ENCODE results near the gene NECTIN3.

NECTIN3 gene

DNA sequence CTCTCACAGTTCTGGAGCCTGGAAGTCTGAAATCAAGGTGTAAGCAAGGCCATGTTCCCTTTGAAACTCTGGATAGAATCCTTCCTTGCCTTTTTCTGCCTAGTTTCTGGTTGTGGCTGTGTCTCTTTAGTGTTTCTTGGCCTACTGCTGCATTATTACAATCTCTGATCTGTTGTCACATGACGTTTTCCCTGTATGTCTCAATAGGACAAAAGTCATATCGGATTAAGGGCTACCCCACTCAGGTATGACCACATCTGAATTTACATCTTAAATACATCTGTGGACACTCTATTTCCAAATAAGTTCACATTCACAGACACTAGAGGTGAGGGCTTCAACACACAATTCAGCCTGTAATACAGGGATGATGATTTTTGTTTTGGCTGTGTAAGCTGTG is 13.3 kb downstream of the NECTIN3 start:
- no peak for DNase-seq (ENCODE audit: low read depth in 2 of 2)

DNA sequence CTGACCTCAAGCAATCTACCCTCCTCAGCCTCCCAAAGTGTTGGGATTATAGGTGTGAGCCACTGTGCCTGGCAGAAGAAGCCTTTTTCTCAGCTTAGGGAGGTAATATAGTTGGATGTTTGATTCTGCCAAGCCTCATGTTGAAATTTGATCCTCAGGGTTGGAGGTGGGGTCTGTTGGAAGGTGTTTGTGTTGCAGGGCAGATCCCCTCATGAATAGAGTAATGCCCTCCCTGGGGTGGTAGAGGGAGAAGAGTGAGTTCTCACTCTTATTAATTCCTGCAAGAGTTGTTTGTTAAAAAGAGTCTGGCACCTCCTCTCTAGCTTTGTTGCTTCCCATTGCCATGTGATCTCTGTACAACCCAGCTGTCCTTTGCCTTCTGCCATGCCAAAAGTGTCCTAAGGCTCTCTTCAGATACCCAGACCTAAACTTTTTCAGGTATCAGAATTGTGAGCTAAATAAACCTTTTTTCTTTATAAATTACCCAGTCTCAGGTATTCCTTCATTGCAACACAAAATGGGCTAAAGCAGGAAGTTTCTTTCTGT is 16.4 kb downstream of the NECTIN3 start:
- no peak for DNase-seq (ENCODE audit: low read depth in 2 of 2)

DNA sequence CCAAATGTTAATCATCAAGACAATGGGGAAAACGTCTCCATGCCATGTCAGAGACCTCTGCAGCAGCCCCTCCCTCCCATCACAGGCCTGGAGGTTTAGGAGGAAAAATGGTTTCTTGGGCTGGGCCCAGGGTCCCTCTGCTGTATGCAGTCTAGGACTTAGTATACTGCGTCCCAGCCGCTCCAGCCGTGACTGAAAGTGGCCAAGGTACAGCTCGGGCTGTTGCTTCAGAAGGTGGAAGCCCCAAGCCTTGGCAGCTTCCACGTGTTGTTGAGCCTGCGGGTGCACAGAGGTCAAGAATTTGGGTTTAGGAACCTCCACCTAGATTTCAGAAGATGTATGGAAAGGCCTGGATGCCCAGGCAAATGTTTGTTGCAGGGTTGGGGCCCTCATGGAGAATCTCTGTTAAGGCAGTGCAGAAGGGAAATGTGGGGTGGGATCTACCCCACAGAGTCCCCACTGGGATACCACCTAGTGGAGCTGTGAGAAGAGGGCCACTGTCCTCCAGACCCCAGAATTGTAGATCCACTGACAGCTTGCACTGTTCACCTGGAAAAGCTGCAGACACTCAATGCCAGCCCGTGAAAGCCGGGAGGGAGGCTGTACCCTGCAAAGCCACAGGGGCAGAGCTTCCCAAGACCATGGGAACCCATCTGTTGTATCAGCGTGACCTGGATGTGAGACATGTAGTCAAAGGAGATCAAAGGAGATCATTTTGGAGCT is 25.0 kb downstream of the NECTIN3 start:
- no peak for DNase-seq (ENCODE audit: low read depth in 2 of 2)

DNA sequence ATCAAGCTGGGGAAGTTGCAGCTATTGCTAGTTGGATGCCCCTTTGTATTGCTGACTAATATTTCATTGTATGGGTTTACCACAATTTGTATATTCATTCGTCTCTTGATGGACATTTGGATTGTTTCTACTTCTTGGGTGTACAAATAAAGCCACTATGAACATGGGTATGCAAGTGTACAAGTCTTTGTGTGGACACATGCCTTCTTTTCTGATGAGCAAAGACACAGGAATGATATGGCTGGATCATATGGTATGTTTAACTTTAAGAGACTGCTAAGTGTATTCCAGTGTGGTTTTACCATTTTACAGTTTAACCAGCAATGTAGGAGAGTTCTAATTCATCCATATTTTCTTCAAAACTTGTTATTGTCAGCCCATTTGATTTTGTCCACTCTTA is 32.2 kb downstream of the NECTIN3 start:
- no peak for DNase-seq (ENCODE audit: low read depth in 2 of 2)

DNA sequence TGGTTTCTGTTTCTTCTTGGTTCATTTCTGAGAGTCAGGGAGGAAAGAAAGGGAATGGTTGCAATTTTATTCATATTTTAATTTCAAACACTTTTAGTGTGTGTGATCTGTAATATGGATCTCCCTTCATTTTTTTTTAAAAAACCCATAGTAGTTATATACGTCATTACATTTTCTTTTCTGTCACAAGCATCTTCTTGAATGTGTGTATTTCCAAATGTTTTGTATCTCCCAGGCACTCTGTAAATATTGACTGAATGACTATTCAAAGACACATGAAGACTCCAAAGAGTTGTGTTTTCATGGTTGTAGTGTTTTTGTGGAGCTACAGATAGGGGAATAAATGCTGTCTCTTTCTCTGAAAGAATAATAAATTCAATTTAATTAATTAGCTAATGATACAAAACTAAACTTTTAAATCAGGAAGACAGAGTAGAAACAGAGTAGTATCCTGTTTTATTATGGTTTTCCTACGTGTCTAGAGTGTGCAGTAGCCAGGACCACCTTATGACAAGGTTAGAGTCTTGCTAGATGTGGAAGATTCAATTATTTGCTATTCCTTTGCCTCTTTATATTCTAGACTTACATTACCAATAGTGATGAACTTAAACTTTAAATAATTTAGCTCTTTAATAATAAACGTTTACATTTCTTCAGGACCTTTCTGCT is 35.5 kb downstream of the NECTIN3 start:
- no peak for DNase-seq (ENCODE audit: low read depth in 2 of 2)

DNA sequence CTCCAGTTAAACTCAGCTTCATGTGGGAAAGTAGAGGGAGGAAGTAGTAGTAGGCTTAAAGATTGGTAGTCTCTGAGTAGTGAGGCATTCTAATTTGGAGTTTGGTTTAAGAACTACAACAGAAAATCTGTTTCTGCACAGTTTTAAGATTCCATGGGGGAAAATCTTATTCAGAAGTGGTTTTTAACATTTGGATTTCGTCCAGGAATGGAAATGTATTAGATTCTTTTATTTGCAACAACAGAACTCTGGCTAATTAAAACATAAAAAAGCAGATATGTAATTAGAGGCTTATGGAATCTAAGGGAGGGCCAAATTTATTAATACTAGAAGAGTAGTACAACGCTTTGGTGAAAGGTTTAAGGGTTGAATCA is 36.0 kb downstream of the NECTIN3 start:
- no peak for DNase-seq (ENCODE audit: low read depth in 2 of 2)

DNA sequence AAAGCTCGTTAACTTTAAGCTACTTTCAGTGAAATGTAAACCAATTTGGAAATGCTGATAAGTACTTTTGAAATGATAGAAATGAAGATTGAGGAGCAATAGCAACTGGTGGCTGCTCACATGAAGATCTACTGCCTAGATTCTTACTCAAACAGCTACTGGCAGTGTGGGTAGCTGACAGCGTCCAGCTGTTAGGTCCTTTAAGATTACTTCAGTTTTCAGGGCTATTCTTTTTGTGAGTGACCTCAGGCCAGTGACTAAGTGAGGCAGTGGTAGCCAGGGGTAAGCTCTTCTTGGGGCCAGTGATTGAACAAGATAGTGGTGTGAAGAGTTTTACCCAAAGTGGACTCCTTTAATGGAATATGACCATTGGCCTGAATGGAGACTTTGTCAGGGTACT is 41.3 kb downstream of the NECTIN3 start:
- no peak for DNase-seq (ENCODE audit: low read depth in 2 of 2)

DNA sequence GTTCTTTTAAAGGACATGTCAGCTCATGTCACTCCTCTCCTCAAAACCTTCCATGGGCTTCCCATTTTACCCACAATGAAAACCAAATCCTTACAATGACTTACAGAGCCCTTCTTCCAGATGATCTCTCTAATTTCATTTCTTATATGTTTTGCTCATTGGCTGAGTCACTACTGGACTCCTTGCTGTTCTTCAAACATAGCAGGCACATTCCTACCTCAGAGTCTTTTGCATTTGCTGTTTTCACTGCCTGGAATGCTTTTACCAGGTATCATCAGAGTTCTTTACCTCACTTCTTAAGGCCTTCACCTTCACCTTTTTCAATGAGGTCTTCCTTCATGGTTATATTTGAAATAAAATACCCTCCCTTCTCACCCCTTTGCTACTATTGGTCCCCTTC is 57.3 kb downstream of the NECTIN3 start:
- DNase-seq (ENCODE audit: low read depth in 2 of 2), result no peak

DNA sequence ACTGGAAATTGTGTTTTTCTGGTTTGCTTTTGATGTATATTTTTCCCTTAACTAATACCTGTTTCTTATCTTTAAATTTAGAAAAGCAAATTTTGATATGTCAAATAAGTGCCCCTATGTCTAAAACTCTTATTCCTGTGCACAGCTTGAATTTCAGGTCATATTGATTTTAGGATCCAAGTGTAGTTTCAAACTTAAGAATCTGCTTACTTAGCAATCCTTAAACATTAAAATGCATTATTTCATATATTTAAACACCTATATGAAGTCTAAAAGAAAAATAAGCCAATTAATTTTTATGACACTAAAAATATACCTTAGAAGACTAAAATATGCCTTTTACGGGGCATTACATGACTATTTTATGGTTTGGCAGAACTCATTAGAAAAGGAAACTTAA is 59.2 kb downstream of the NECTIN3 start:
- DNase-seq (ENCODE audit: low read depth in 2 of 2), result no peak

DNA sequence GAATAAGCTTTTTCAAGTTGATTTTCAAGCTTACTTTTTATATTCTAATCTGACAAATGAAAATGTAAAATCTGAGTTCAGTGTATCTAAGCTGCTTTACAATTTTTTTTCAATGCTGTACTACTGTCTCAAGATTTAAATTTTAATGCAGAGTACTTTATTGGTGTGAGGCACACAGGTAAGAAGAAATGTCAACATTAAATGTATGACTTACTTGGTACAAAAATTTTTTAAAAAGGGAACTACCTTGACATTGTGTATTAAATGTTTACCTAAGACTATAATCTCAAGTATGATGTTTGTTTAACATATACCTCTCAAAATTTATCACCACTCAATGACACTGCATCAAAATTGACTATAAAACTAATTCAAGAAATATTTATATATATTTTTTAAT is 62.7 kb downstream of the NECTIN3 start:
- no peak for DNase-seq (ENCODE audit: low read depth in 2 of 2)

DNA sequence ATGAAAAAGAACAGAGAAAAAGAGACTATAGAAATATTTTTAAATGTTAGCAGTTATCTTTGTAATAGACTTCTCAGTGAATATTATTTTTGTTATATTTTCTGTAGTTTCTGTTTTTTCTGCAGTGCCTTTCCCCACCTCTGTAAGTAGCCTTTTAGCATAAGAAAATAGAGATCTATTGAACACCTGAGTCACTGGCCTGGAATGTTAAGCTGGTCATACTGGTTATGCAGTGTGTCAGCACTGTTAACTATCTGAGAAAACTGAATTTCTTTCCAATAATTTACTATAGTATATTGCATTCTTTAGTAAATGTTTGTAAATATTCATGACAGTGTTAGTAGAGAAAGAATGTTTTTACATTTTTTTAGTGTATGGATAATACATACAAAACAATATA is 79.8 kb downstream of the NECTIN3 start:
- DNase-seq (ENCODE audit: low read depth in 2 of 2), result no peak

DNA sequence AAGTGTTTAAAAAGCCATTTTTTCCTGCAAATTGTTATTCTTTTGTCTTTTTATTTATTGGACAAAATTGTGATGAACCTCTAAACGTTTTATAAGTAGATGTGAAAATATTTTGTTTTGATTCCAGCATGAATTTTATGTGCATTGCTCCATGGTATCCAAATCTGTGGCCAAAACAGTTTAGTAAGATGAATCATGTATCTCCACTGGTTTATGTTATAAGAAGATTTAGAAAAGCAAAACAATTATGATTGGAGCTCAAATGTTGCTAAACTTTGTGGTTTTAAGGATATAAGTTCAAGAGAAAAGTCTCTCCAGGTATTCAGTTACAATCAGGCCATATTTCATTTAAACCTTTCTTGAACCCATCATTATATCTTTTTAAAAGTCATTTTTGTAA is 80.9 kb downstream of the NECTIN3 start:
- no peak for DNase-seq (ENCODE audit: low read depth in 2 of 2)

DNA sequence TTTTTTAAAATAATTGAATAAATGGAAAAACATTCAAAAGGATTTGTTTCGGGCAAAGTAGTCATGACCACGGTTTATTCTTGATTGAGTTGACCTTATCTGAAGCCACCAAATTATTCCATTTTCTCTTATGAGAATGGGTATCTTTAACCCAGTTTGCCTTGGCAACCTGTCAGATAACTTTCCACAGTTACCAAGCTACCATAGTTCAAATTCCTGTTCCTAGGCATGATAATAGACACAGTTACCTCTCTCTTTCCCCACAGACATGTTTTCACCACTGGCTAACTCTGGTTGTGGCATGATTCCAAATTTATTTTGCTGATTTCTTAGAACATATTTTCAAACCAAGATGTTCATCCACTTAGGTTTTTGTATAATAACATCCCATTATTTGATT is 84.9 kb downstream of the NECTIN3 start:
- no peak for DNase-seq (ENCODE audit: low read depth in 2 of 2)

DNA sequence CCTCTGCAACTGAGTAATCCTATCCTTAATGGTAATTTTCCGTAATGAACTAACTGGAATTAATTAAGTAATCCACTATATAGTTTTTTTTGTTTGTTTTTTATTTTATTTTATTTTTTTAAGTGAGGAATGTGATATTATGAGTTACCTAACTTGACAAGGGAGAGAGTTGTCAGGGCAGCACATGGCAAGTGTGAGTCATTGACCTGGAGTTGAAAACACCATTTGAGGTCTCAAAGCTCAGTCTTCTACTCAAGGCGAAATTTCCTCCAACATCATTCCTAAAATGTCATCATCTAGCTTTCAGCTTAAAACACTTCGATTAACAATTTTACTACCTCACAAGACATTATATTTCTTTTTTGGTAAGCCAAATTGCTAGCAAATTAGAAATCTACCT is 87.8 kb downstream of the NECTIN3 start:
- no peak for DNase-seq (ENCODE audit: low read depth in 2 of 2)

DNA sequence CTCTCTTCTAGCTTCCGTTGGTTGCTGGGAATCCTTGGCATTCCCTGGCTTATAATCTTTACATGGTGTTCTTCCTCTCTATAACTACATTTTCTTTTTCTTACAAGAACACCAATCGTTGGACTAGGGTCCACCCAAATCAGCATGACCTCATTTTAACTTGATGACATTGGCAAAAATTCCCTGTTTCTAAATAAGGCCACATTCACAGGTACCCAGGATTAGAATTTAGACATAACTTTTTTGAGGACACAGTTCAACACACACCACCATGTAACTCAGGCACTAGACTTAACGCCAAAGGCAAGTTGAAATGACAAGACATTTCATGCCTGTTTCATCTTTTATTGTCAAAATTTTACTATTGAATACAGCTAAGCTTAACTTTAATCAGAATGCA is 93.0 kb downstream of the NECTIN3 start:
- no peak for DNase-seq (ENCODE audit: low read depth in 2 of 2)

DNA sequence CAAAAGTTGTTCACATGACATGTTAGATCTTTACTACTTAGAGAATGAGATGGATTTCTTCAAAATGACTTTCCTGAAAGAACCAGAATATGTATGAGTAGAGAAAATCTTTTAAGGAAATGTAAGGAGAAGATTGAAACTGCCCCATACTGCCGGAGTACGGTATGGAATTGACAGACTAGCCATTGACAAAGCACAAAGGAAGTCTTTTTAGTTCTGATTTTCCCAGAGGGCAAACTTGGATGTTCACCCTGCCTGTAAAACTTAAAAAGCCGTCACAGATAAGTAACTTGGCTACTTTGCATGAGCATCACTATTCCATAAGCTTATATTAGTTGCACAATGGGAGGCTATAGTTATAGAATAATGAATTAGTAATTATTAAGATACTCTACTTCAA is 93.8 kb downstream of the NECTIN3 start:
- no peak for DNase-seq (ENCODE audit: low read depth in 2 of 2)

DNA sequence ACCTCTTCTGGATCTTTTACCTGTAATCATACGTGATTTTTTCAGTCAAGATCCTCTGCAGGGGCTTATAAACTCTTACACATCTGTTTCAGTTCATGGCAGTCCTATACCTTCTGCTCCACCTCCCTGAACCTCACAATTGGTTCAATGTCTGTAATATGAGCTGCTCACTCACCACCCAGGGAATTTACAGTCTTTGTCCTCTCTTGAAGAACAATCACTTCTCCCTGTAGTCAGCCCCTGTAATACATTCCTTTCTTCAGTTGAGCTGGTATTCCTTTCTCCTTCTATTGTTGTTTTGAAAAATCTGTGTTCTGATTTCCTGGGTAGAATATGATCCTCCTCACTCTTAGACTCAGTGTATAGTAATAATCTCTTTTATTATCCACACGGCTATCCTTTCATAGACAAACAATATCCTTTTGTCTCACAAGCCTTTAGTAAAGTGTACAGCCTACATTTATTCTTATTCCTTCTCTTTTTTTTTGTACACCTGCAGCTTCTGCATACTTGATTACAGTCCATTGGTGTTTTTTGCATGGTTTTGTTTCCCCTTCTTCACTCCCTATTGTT is 101.8 kb downstream of the NECTIN3 start:
- DNase-seq (ENCODE audit: low read depth in 2 of 2), result no peak

DNA sequence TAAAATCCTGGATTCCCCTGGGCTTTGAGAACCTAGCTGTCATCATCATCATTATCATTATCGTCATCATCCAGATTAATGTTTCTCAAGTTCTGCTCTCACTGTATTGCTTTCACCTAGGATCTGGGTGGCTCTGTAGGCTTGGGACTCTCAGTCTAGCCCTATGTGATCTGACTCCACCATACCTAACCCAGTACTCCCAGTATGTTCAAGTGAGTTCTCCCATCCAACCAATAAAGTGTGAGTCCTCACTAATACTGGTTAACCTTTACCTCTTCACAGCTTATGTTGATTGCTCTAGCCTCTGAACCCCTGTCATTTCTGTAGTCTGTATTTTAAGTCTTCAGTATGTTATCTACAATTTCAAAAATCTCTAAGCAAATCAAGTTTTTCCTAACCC is 102.3 kb downstream of the NECTIN3 start:
- DNase-seq (ENCODE audit: low read depth in 2 of 2), result no peak

DNA sequence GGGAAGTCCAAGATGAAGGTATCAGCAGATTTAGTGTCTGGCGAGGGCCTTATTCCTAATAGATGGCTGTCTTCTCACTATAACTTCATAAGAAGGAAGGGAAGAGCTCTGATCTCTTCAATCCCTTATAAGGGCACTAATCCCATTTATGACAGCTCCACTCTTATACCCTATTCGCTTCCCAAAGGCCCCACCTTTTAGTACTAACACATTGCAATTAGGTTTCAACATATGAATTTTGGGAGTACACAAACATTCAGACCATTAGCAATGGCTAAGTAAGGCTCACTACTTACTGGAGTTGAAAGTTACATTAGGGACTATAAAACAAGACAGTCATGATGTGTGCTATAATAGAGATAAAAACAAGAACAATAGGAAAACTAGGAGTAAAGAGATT is 118.9 kb downstream of the NECTIN3 start:
- DNase-seq (ENCODE audit: low read depth in 2 of 2), result no peak

DNA sequence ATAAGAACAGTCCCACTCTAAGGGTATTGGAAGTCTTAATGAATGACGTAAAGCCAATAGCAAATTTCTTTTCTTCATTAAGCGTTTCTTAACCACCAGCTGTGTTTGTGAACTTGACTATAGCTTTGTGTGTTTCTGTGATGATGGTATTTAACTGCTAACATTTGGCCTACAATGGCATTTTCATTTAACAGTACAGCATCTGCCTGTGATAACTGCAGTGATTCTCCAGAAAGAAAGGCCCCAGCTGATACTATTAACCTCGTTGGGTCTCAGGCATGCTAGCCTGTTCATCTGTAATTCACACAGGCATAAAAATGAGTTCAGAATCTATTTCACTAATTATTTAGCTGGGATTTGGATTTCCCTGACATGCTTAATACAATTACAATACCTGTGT is 121.9 kb downstream of the NECTIN3 start:
- no peak for DNase-seq (ENCODE audit: low read depth in 2 of 2)

DNA sequence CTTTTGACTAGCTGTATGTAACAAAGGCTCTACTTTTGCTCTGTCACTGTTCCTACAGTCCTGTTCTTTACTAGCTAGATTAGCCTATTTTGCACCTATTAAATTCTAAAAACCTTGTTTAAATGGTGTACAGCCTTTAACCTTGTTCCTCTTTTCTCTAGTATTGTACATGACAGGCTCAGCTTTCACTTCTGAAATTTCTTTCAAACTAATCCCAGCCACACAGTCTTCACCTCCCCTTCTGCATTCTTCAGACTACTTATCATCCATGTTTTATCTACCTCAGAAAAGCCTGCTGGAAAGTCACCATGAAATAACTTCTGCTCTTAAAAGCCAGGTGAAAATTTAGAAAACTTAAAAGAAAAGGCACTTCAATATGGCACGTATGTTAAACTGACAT is 122.4 kb downstream of the NECTIN3 start:
- DNase-seq (ENCODE audit: low read depth in 2 of 2), result no peak

DNA sequence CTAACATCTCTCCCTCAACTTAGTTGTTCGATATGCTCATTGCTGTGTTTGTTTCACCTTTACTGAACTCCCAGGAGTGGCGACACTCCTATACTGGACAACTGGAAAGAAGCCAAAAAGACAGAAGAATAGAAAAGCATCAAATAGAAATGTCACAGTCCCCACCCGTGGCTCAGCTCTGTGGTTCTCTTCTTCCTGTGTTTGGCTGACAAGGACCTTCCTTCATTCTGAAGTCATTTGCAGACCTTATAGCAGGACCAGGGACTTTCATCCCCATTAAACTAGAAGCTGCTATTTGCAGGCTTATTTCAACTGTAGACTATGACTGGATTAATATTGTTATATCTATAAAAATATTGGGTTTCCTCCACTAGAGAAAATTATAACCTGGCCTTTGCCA is 125.9 kb downstream of the NECTIN3 start:
- no peak for DNase-seq (ENCODE audit: low read depth in 2 of 2)

DNA sequence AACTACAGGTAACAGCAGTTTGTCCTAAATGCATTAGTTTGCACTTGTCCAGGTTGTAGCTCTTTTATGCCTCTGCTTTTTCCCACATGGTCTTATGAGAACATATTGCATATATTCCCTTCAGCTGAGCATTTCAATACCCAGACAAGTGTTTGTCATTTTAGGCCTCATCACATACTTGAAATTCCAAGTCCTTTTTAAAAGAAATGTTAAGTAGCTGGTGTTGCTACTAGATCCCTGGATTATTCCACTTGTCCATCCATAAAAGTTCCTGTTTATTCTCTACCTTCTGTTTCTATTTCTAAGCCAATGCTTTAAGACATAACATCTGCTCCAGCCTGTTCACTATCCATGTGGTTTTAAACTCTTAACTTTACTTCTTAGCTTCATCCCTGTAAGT is 128.4 kb downstream of the NECTIN3 start:
- DNase-seq (ENCODE audit: low read depth in 2 of 2), result no peak

Data from activated CD4-positive, alpha-beta T cell treated with anti-CD3 and anti-CD28 coated beads for 24 hours (primary cell).